K562 treated with DMSO at 1 percent for 24 hours (cell line): ENCODE results near the gene XAGE3. TPM values are rescaled to one million over a fixed set of nuclear protein-coding genes. Genes with fewer than 3 reads are reported as not detected.

Experiments
- total RNA-seq: library from RNA; unstranded; fragments of 300-600 nt; gene quantifications from 2 replicates; pipeline ENCODE4 v1.2.3, GENCODE V29; 2022; ENCODE audit warnings: low read depth; ENCODE audit not compliant: insufficient read depth

XAGE3 gene, protein sequence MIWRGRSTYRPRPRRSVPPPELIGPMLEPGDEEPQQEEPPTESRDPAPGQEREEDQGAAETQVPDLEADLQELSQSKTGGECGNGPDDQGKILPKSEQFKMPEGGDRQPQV
- total RNA-seq, result not detected in 2 replicates

DNA sequence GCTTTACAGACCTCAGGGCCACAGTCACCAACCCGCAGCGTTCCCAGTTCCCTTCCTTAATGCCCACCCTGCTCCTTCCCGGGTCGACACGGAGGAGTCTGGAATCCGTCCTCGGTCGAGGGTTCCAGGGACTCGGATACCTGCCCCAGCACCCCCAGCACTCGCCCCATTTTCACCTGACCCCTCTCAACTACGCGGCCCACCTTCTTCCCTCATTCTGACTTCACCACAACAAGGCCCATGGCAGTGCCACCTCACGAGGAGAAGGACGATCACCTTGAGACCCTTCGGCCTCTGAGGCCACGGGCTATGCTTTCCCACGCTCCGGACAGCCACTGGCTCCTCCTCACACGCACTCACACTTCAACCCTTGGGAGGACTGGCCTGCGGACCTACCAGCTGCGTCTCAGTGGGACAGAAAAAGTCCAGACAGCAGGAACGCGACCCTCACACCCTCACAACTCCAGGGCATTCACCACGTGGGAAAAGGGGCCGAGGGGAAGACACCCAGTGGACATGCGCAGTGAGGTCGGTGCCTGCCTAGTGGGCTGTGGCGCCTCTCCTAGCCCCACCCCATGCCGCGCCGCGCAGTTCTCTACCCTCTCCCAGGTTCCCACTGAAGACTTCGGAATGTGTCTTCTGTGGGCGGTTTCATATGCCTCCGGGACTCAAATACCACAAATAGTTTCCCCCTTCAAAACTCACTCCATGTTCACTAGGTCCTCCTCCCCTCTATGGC, at the start of gene XAGE3:
XAGE3 (minus strand) TSS at position 474 of the 739 bp plus-strand sequence. CDS start 950 bp downstream, outside the sequence.

DNA sequence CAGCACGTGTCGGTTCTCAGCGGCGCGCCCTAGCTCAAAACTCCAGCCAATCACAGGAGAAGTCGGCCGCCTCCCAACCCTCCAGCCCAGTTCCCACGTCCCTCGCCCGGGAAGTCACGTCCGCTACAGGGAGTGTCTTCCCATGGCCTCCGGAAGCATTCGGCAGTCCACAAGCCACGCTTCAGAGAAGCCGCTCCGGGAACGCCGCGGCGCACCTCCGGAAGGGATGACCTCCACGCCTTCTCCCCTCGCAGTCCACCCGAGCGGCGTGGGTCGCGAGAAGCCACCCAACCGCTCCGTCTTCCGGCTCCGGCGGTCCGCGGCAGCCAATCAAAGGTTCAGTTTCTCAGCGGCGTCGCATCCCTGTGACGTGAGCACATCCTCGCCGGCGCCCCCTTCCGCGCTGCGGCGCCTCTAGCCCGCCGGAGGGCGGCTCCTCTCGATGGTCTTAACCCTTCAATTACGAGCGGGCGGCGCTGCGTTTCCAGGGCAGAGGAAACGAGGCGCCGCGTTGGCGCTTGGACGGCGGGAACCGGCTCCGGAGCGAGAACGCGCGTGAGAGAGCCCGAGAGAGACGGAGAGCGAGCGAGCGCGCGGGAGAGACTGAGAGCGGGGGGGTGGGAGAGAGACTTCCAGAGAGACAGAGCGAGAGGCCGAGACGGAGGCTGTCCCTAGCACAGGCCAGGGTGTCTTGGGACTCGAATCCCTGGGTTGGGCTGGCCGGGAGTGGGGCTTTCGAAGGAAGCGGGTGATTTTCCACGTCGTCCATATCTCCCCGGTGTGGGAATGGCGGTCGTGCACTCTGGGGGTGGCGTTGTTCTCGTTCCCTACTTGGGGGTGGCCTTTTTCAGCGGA, 29.2 kb upstream of the XAGE3 start, which contains the start of gene FAM156B:
FAM156B (plus strand) TSS at position 476 of the 855 bp plus-strand sequence. CDS start 9,896 bp downstream, outside the sequence.

Other genes starting within 250 kb of the XAGE3 start
- gene SSX7, start 213.2 kb downstream of the XAGE3 start, total RNA-seq, result not detected in 2 replicates
- 31.4 and 65.8 TPM in 2 replicates for gene SSX2, start 160.9 kb downstream of the XAGE3 start, total RNA-seq
- gene SSX2B, start 116.8 kb downstream of the XAGE3 start, total RNA-seq, result 43.4 and 75.0 TPM in 2 replicates
- gene SPANXN5, start 70.7 kb downstream of the XAGE3 start, total RNA-seq, result not detected in 2 replicates
- gene XAGE5, start 56.8 kb downstream of the XAGE3 start, total RNA-seq, result not detected in 2 replicates
- 12.7 and 14.6 TPM in 2 replicates for gene FAM156B, start 29.2 kb upstream of the XAGE3 start, total RNA-seq
- gene FAM156A, start 90.4 kb upstream of the XAGE3 start, total RNA-seq, result 4.8 and 4.9 TPM in 2 replicates
- gene GPR173, start 180.7 kb upstream of the XAGE3 start, total RNA-seq, result not detected in 2 replicates
- gene TSPYL2, start 214.3 kb upstream of the XAGE3 start, total RNA-seq, result 14.5 and 16.1 TPM in 2 replicates
- 0.73 and 0.74 TPM in 2 replicates for gene KANTR, start 226.1 kb upstream of the XAGE3 start, total RNA-seq